Testis (tissue), 3 donors: ENCODE data around the gene CWC15. TPM values are rescaled to one million over a fixed set of nuclear protein-coding genes. Genes with fewer than 3 reads are reported as not detected.

Source experiments
- DNase-seq: peaks from one replicate; pipeline ENCODE4 v3.0.0-alpha.2; 2019
- H3K27ac ChIP-seq, 2 donors: fragments of 200-600 bp; sonication (generic); one replicate each; pipeline ENCODE4 v1.5.1; 2019
- H3K27me3 ChIP-seq: fragments of 200-600 bp; sonication (generic); one replicate; pipeline ENCODE4 v1.5.1; 2019
- H3K36me3 ChIP-seq: fragments of 200-600 bp; sonication (generic); one replicate; pipeline ENCODE4 v1.5.1; 2017; ENCODE audit warnings: low read depth; ENCODE audit errors: missing control alignments
- H3K4me1 ChIP-seq: fragments of 200-600 bp; sonication (generic); one replicate; pipeline ENCODE4 v1.5.1; 2019
- H3K4me3 ChIP-seq, 2 donors: fragments of 200-600 bp; sonication (generic); one replicate each; pipeline ENCODE4 v1.5.1; 2017 to 2019
- H3K9me3 ChIP-seq: fragments of 200-600 bp; sonication (generic); one replicate; pipeline ENCODE4 v1.5.1; 2017
- CTCF ChIP-seq, 3 experiments: fragments of 450-650 bp in 2 of 3; fragments of 200-600 bp in 1 of 3; sonication (generic) in 1 of 3; IDR thresholded peaks; one replicate each; pipeline ENCODE4 v1.5.1; 2016 to 2019; ENCODE audit warnings: antibody characterized with exemption in 3 of 3, mild to moderate bottlenecking in 2 of 3, moderate library complexity in 1 of 3
- POLR2A ChIP-seq: fragments of 450-650 bp; IDR thresholded peaks from one replicate; pipeline ENCODE4 v1.6.1; 2017; ENCODE audit warnings: antibody characterized with exemption, mild to moderate bottlenecking, moderate library complexity
- WGBS, 2 donors: methylation state at CpG; one replicate each; pipeline ENCODE4 v1.1.5; 2018; 5-methylcytosine and 5-hydroxymethylcytosine counted together
- intact Hi-C: fragments of 100-400 bp; cut with DNase I; formaldehyde crosslinking; loops from one replicate; pipeline ENCODE4 v1.15.1; 2023; ENCODE audit warnings: low total_unique reads
- polyA plus RNA-seq: library from polyadenylated mRNA; stranded (reverse); fragments of 350-450 nt; fragmentation: Illumina TruSeq; extraction: RNeasy Lipid Tissue Mini Kit (QIAGEN cat#74804); gene quantifications from one replicate; pipeline ENCODE4 v1.2.3, GENCODE V29; 2014; ENCODE audit warnings: low read depth, low replicate concordance; ENCODE audit not compliant: insufficient read depth
- total RNA-seq, 2 donors: library from RNA; depleted of rRNA; stranded (reverse); fragments of >200 nt; gene quantifications; one replicate each; pipeline ENCODE4 v1.2.3, GENCODE V29; 2016

The CWC15 gene
- total and polyA plus RNA-seq, 3 donors from 2014 or later = 59.2 to 101 (median 81.8) TPM

GRCh38 chr11:94946812-94947211 lies 26.5 kb downstream of the CWC15 start:
- no peaks in the 10 kb centered on the region for H3K9me3 ChIP-seq
- no peaks in the 10 kb centered on the region for H3K27me3 ChIP-seq
- no peaks in the 10 kb centered on the region for H3K4me1 ChIP-seq
- intact Hi-C loops = no loop called here
- 79% methylated on average over 4 of the region's 4 CpGs for WGBS, 2 donors
- no peak overlapping the region for H3K4me3 ChIP-seq
- TF ChIP-seq CTCF (IDR thresholded peaks at IDR 0.05) (no peak), POLR2A (no peak)
- no peak overlapping the region for H3K27ac ChIP-seq
- no peak for DNase-seq
- no peaks in the 10 kb centered on the region for H3K36me3 ChIP-seq

- Histone ChIP-seq H3K9me3 (no peaks in the 10 kb centered on the region), H3K4me1 (peaks cover 4% of the 10 kb centered on the region), H3K4me3 (no peak overlapping the region), H3K36me3 (no peaks in the 10 kb centered on the region), H3K27ac (no peak overlapping the region), H3K27me3 (no peaks in the 10 kb centered on the region)
- no peak for DNase-seq
- TF ChIP-seq POLR2A = no peak
- no peak for TF ChIP-seq CTCF (IDR thresholded peaks at IDR 0.05)
- WGBS, 2 donors = 79 to 81% methylated on average over 4 of the region's 4 CpGs
- intact Hi-C loops = no loop called here
Measured at GRCh38 chr11:94941131-94941530, 32.2 kb downstream of the CWC15 start.

- TF ChIP-seq CTCF (IDR thresholded peaks at IDR 0.05) (no peak), POLR2A (no peak)
- intact Hi-C loops = no loop called here
Measured at GRCh38 chr11:94939346-94939745, 34.0 kb downstream of the CWC15 start.

GRCh38 chr11:94938095-94939055 lies 35.0 kb downstream of the CWC15 start:
- H3K27me3 ChIP-seq = no peaks in the 10 kb centered on the region
- H3K36me3 ChIP-seq = no peaks in the 10 kb centered on the region
- TF ChIP-seq POLR2A = no peak
- TF ChIP-seq CTCF (IDR thresholded peaks at IDR 0.05) = no peak
- no peak overlapping the region for H3K4me3 ChIP-seq
- intact Hi-C loops = no loop called here
- H3K9me3 ChIP-seq = no peaks in the 10 kb centered on the region
- H3K4me1 ChIP-seq = peaks cover 4% of the 10 kb centered on the region
- DNase-seq = peak; percentile 55
- WGBS, 2 donors = 38 to 40% methylated on average over 9 of the region's 9 CpGs
- no peak overlapping the region for H3K27ac ChIP-seq

More at GRCh38 chr11:94939346-94939745, 34.0 kb downstream of the CWC15 start:
- Histone ChIP-seq H3K4me3 (no peak overlapping the region), H3K36me3 (no peaks in the 10 kb centered on the region), H3K4me1 (peaks cover 4% of the 10 kb centered on the region), H3K9me3 (no peaks in the 10 kb centered on the region), H3K27me3 (no peaks in the 10 kb centered on the region), H3K27ac (no peak overlapping the region)
- 92 to 94% methylated on average over 2 of the region's 2 CpGs for WGBS, 2 donors
- DNase-seq = no peak
